HuH-7.5 (cell line): ENCODE data around the gene TBC1D4.

Experiments used
- DNase-seq: peaks from one replicate; pipeline ENCODE4 v3.0.0; 2011; ENCODE audit warnings: low spot score

Gene TBC1D4

DNA sequence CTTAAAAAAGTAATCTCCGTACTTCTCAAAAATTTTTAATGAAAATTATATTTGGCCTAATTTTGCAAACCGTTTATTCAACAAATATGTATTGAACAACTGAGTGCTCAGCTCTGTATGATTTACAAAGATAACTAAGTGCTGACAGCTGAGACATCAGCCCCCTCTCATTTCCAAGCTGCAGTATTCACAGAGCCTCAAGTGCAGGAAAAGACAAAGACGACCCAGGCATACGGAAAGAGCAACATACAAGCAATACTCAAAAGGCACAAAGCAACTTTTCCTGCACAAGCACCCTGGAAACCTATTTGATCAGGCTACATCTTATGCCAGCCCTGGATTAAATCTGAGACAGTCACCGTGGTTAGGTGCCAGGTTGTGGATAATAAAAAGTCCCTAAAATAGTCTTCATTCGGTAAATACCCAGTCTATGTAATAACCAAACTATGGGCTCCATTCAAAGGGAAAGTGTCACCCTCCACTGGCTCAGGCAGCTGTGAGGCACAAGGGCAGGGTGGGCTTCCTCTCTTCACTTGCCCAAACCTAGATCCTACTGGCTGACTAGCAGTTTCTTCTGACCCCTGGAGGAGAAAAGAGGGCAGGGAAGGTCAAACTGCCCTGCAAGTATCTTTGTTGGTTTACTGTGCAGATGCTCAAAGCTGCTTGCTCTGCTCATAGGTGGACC is 65.5 kb downstream of the TBC1D4 start:
- DNase-seq = no peak

DNA sequence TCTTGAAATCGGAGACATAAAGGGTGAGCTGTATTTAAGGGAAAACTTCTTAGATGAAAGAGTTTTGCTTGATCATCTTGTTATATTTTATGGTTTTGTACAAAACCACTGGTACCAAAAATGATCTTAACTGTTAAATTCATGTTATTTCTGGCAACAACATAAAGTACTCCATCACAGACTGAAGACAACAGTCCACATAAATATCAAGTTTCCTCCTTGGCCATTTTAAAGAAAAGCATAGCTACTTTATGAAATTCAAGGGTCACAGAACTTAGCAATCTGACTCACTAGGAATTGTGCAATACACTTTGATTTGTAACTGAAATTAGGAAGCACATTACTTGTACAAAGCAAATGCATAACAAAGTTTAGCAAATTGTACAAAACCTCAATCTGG is 66.3 kb downstream of the TBC1D4 start:
- no peak for DNase-seq

DNA sequence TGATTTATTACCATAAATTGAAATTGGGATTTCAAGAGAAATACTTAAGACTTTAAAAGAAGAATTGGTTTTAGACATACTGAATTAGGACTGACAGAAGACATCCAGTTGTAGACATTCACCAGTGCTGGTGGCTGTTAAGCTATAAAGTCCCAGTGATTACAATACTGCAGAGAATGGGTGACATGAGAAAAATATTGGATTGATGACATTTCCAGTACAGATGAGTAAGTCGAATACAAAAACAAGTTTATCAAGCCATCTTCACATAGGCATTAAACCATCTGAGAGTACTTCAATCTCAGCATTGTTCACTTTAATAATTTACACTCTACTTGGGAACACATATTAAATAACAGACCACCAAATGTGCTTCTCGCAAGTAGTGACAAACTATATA is 66.8 kb downstream of the TBC1D4 start:
- DNase-seq = no peak

DNA sequence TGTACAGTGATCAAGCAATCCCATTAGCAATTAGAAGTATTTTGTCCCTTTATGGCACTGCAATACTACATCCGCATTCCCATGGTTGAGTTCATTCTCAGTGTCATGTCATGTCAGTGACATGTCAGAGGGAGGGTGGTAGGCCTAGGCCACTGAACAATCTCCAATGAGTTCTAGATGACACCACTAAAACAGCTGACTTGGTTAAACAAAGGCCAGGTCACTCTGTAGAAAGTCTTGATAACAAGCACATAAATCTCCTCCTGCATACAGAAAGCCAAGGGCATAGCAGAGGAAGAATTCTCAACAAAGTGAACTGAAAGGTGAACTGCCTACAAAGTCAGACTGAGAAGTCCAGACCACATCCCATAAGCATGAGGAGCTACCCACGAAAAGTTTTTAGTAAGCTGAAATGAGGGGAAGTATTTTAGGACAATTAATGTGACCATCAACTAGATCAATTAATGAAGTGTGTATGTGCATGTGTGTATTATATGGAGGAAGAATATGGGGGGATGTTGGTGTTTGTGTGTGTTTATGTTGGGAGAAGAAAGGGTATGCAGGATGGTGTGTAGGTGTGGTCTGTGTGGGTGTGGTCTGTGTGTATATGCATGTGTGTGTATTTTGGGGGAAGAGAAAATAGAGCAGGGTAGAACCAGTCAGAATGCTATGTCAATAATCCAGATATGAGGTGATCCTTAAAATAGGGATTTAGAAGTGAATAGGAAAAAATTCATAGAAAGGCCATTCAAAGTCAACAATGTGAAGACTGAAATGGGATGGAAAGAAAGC is 67.7 kb downstream of the TBC1D4 start:
- DNase-seq = no peak

DNA sequence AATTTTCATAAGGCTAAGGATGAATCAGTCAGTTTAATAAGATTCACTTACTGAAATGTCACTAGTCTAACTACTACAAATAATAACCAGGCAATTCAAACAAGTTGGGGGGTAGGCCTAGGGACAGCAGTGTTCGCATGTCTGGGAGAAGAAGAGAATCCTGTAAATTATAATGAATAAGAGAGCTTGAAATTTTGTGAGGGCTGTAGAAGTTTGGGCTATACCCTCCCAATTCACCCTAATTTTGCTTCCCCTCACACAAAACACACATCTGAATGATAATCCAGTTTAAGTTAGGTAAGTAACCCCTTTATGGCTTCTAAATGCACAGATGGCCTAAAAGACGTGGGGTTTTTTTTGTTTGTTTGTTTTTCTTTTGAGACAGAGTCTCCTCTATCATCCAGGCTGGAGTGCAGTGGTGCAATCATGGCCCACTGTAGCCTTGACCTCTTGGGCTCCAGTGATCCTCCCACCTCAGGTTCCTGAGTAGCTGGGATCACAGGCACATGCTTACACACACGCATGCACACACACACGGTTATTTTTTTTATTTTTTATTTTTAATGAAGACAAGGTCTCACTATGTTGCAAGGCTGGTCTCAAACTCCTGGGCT is 69.9 kb downstream of the TBC1D4 start:
- DNase-seq = no peak

DNA sequence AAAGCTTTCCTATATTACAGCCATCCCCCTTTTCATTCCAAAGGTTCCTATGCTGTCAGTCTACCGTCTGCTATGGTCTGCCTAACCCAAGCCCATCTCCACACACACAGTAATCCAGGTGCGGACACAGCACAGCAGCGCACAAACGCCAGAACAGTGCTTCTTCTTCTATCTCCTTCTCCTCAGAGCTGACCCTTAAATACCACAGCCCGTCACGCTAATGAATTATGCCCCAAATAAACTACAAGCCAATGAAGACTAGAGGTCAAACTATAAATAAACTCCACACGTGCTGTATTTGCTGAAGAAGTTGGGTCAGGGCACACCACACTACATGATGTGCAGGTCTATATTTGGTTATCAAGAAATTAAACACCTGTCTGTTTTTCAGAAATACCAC is 71.8 kb downstream of the TBC1D4 start:
- no peak for DNase-seq

DNA sequence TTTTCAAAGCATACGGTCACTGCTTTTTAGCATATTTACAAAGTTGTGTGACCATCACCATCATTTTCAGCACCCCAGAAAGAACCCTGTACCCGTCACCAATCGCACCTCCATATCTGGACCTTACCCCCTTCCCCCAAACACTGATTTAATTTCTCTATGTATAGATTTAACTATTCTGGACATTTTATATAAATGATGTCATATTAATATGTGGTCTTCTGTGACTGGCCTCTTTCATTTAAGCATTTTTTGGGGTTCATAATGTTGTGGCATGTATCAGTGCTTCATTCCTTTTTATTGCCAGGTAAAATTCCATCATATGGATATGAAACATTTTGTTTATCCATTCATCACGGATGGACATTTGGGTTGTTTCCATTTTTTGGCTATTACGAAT is 74.0 kb downstream of the TBC1D4 start:
- DNase-seq = no peak

DNA sequence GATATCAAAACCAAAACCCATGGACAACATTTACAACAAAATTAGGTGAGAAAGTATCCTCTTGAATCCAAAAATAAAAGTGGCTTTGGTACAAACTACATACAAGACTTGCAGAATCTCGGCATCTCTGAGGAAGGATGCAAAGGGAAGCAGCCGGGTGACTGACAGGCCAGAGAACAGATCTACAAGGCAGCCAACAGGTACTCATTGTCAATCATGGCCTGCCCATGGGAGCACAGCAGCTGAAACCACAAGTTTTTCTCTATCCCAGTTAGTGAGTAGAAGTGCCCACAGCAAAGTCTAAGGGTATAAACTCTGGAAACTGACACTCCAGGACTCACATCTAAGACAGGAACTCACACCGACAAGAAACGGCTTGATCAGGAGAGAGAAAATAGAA is 74.5 kb downstream of the TBC1D4 start:
- no peak for DNase-seq

DNA sequence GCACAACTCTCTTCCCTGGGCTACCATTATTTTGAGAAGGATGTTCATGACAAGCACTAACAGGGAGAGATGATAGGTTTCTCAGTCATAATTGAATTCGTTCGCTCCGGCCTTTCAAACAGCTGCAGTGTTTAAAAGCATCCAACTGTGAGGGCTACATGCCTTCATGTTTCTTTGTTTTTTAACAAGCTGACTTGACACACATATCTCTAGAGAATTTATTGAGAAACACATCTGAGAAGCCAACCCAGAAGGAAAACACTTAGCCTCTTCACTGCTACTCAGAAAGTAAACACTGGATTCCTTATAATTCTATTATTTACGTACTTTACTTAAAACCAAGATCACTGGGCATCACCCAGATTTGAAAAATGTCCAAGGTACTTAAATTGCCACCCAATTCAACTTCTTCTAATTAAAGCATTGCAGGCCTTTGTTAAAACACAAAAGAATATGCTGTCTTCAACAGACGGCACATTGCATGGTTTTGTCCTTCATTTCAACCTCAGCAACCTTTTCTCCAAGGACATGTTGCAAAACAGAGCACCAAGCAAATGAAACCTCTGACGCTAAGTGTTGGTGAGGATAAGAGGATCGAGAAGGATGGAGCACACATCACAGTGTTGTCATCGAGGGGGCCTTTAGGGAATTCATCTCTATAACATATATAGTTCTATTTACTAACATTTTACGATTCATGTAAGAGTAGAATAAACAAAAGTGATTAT is 75.8 kb downstream of the TBC1D4 start:
- no peak for DNase-seq

DNA sequence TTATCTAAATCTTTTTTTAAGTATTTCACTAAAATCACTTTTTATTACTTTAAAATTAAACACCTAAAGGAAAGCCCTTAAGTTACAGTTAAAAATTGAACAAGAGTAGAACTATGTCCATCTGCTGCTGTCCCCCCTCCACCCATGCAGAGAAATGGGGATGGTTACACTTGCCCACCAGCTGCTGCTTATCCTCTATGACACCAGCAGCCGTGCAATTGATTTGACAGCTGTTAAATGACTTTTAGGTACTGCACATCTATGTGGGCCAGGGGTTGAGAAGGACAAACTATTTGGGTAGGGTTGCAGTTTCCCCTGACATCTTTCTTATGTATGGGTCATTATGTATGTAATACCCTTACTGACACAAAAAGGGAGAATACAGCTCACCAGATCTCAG is 77.2 kb downstream of the TBC1D4 start:
- no peak for DNase-seq

DNA sequence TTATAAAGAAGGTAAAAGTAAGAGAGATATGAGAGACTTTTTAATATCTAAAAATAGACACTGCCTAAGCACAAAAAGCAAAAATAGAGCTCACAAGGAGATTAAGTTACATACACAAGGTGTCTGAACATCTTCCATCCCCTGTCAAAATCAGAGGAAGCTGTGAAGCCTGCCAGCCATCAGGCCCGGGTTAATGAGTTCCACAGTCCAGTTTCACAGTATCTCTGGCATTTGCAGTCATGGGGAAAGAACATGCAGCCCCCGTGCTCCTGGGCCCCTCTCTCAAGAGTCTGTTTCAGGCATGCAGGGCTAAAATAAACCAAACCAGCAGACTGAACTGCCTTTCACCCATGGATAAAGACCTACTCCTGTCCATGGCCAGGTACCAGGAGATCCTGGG is 79.2 kb downstream of the TBC1D4 start:
- DNase-seq = no peak

DNA sequence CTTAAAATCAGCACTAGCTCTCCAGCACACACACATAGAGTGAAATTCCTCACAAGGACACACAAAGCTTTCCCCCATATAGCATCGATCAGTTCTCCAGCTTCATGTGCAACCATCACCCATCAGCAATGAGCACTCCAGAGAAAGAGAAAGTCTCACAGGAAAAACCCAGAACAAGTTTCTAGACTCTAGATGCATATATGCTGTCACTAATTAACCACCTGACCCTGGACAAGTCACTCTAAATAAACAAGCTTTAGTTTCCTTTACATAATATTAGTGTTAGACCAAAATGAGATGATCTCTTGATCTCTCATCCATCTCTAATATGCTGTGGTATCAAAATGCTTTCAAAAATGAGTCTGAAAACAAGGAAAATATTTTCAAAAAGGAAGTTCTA is 81.2 kb downstream of the TBC1D4 start:
- no peak for DNase-seq

DNA sequence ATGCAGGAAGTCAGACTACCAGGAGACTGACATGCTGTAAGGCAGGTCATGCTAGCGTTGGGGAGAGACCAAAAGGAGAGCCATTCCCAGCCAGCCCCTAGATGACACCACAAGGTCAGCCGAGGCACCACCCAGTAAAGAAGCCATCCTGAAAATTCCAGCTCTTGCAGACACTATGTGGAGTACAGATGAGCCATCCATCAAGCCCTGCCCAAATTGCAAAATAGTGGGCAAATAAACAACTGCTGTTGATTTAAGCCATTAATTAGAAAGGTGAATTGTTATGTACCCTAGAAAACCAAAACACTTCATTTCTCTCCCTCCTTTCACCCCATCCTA is 82.1 kb downstream of the TBC1D4 start:
- DNase-seq = no peak

DNA sequence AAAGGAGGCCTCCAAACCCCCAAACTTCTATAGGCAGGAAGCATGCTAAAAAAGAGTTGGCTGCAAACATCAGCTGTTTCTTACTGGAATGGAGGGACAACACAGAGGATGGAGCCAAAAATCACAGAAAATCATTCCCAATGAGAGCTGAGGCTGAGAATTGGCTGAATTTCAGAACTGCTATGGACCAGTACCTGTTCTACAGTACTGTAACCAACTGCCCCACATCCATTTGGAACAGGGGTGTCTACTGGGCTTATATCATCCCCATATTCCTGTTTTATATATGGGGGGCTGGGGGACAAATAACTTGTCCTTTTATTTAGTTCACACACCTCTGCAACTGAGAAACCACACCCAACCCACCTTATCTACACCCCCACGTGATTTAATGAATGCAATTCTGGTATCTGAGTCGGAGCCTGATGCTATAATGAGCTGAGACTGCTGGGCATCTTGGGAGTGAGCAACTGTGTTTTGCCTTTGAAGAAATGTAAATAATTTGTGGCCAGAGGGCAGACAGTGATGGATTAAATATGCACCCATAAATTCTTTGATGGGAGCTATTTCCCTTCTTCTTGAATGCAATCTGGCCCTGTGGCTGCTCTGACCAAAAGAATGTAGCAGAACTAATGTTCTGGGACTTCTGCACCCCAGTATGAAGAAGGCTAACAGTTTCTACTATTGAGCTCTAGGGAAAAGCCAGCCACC is 82.6 kb downstream of the TBC1D4 start:
- DNase-seq = no peak

DNA sequence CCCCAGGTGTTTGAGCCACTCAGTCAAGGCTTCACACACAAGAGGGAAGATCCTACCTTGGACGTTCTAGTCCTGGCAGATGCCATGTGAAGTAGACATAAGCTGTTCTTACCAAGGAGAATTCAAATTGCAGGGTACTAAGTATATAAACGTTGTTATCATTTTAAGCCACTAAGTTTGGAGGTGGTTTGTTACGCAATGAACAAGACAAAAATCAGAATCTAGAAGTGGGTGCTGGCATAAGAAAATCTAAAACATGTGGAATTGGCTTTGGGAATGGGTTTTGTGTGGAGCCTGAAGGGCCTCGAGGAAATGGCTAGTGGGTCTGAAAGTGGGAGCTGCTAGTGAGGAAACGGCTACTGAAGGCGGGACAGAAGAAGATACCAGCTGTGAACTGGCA is 83.9 kb downstream of the TBC1D4 start:
- DNase-seq = no peak

DNA sequence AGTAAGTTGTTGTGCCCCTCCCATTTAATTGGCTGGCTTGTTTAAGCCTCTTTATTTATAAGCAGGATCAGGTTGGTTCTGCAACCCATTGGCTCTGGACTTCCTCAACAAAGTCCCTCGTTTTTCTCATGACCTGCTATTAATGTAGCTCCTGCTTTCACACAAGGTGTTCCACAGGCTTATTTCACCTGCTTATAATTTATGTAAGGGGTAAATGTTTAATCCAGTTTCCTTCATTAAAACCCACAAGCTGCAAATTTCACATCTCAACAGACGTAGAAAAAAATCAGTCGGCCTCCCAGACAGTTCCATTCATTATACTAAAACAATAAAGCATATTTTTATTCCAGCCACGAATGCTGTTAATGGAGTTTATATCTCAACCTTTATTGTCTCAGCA is 86.1 kb downstream of the TBC1D4 start:
- no peak for DNase-seq

DNA sequence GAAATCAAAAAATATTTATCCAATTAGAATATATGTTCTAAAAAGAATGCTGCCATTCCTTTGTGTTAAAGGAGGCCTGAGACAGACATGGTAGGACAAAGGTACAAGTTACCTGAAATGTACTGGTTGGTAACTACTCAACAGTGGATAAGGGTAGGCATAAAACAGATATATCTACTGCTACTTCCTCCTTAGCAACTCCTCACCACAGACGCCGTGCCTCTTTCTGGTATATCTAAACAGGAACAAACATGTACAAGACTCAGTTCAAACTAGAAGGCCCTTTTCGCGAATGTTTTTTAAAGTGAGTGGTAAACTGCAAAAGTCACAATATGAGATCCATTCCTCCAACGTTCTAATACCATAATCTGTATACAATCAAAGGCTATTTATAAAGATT is 86.9 kb downstream of the TBC1D4 start:
- DNase-seq = no peak

DNA sequence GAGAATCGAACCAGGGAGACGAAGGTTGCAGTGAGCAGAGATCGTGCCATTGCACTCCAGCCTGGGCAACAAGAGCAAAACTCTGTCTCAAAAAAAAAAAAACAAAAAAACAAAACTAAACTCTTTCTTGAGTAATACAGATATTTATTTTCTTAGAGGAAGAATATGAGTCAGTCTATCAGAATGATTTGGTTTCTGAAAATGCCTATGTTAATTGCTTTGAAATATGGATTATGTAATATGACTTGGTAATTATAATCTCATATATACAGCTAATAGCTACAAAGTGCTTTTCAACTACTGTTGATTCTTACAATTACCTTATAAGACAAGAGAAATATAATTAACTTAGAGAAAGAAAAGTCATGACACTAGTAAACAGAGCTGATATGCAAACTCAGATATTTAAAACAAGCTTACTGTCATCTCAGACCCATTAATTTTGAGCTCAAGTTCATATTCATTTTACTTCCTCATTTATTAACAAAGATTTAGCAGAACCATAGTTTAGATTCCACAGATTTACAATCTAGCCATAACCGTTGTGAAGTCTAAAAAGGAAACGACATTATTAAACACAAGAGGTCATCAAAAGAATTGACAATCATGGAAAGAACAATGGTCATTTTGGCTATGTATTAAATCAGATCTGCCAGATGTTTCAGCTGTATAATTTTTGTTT is 88.0 kb downstream of the TBC1D4 start:
- DNase-seq = no peak

DNA sequence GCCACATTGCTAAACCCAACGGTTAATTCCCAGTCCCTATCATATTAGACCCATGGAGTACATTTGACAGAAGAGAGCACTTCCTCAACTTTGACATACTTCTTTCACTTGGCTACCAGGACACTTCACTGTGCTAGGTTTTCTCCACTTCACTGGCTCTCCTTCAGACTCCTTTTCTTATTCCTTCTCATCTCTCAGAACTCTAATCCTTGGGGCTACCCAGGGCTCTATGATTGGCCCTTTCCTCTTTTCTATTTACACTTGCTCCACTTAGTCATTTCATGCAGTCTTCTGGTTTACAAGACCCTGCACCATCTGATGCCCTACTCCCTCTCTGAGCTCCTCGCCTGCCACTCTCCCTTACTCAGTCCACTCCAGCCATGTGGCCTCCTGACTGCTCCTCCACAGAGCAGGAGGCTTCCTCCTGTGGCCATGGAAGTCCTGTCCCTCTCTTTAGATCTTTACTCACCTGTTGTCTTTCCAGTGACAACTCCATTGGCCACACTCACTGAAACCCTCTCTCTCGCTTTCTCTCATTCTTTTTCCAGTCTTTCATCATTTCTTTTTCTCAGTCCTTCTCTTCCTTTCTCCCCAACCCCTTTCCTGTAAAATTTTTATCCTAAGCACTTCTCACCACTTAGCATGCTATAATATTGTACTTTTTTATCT is 90.4 kb downstream of the TBC1D4 start:
- no peak for DNase-seq

DNA sequence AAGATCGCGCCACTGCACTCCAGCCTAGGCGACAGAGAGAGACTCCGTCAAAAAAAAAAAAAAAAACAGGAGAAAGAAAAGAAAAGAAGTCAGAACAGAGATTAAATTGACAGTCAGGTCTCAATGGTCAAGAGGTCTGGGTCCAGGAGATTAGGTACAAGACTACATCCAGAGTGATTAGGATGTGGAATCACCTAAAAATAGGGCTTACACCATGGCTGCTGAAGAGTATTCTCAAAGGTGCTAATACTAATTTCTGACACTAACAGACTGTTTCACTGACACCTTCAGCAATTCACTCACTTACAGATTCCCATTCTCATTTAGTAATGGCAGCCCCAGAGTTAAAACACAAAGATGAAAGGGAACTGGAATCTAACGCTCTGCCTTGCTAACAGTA is 91.7 kb downstream of the TBC1D4 start:
- no peak for DNase-seq

DNA sequence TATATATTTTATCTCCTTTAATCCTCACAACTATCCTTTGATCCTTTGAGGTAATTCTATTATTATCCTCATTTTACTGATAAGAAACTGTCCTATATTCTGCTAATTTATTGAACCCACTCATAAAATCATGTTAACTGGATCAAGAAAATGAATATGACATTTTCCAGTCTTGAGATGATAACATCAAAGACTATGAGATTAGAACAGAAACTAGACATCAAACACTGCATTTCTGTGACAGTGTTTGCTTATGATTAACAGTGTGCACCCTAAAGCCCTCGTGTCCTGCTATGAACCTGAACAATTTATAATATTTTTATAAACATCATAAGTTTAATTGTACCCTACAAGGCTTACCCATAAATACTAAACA is 96.3 kb downstream of the TBC1D4 start:
- DNase-seq = no peak
